OCI-LY7 (cell line): ENCODE measurements around the gene CAMK2B.

Experiments
- EZH2phosphoT487 ChIP-seq: fragments of 200-600 bp; sonication (generic); IDR thresholded peaks from 2 replicates; pipeline ENCODE4 v1.6.1; 2018; ENCODE audit warnings: low read depth, borderline replicate concordance, mild to moderate bottlenecking, mixed run types, antibody characterized with exemption, low read length, moderate library complexity, mixed read lengths
- TF ChIP-seq, protein P1 (sequence below): fragments of 200-600 bp; sonication (generic); conservative IDR thresholded peaks from 2 replicates; pipeline ENCODE4 v1.5.1; 2014; ENCODE audit warnings: mild to moderate bottlenecking, antibody characterized with exemption, low read length, moderate library complexity, mixed read lengths

DNA sequence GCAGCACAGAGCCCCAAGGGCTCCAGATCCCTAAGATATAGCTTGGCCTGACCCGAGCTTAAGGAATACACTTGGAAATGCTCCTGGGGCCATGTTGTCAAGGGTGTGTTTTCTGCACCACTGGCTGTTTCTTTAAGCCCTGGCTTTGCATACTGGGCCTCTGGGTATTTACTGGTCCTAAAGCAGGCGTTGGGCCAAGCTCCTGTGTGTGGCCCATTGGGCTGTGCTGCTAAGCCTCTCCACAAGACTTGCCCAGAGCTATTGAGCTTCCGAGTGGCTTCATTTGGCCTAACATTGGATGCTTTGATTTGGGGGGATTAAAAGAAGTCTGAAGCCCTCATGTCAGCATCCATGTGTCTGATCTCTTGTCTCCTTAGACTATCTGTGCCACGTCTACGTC lies 119.4 kb downstream of the CAMK2B start:
- TF ChIP-seq, protein P1, sequence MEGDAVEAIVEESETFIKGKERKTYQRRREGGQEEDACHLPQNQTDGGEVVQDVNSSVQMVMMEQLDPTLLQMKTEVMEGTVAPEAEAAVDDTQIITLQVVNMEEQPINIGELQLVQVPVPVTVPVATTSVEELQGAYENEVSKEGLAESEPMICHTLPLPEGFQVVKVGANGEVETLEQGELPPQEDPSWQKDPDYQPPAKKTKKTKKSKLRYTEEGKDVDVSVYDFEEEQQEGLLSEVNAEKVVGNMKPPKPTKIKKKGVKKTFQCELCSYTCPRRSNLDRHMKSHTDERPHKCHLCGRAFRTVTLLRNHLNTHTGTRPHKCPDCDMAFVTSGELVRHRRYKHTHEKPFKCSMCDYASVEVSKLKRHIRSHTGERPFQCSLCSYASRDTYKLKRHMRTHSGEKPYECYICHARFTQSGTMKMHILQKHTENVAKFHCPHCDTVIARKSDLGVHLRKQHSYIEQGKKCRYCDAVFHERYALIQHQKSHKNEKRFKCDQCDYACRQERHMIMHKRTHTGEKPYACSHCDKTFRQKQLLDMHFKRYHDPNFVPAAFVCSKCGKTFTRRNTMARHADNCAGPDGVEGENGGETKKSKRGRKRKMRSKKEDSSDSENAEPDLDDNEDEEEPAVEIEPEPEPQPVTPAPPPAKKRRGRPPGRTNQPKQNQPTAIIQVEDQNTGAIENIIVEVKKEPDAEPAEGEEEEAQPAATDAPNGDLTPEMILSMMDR: no peak
- no peak for TF ChIP-seq EZH2phosphoT487
